RWPE2 (cell line): ENCODE data around the gene NPHP1.

Experiments
- ATAC-seq: fragments of 200-7000 bp; cut with Tn5 transposase; 3 replicates; pipeline ENCODE4 v1.9.1; 2021; ENCODE audit warnings: low read depth
- DNase-seq: peaks from one replicate; pipeline ENCODE4 v3.0.0-alpha.2; 2020; ENCODE audit warnings: low spot score
- H3K27ac ChIP-seq: fragments of 450-650 bp; 2 replicates; pipeline ENCODE4 v1.5.1; 2017; ENCODE audit warnings: mild to moderate bottlenecking; ENCODE audit not compliant: poor library complexity, severe bottlenecking
- H3K27me3 ChIP-seq: fragments of 250-450 bp; sonication (Bioruptor Pico); 2 replicates; pipeline ENCODE4 v1.5.1; 2021; ENCODE audit warnings: mild to moderate bottlenecking, moderate library complexity; ENCODE audit not compliant: insufficient read depth, poor library complexity, severe bottlenecking
- H3K36me3 ChIP-seq: fragments of 250-450 bp; sonication (Bioruptor Pico); 2 replicates; pipeline ENCODE4 v1.5.1; 2020; ENCODE audit warnings: low read depth, mild to moderate bottlenecking, moderate library complexity
- H3K4me1 ChIP-seq: fragments of 250-450 bp; sonication (Bioruptor Pico); 2 replicates; pipeline ENCODE4 v1.5.1; 2021; ENCODE audit warnings: mild to moderate bottlenecking, moderate library complexity; ENCODE audit not compliant: insufficient read depth, poor library complexity, severe bottlenecking
- H3K4me3 ChIP-seq: fragments of 250-450 bp; sonication (Bioruptor Pico); 2 replicates; pipeline ENCODE4 v1.5.1; 2021; ENCODE audit warnings: mild to moderate bottlenecking, moderate library complexity; ENCODE audit not compliant: severe bottlenecking
- H3K9me3 ChIP-seq: fragments of 250-450 bp; sonication (Bioruptor Pico); 2 replicates; pipeline ENCODE4 v1.5.1; 2021; ENCODE audit warnings: mild to moderate bottlenecking, moderate library complexity; ENCODE audit not compliant: severe bottlenecking
- CTCF ChIP-seq: fragments of 450-650 bp; IDR thresholded peaks from one replicate; pipeline ENCODE4 v1.5.1; 2017; ENCODE audit warnings: mild to moderate bottlenecking, moderate library complexity; ENCODE audit not compliant: poor library complexity, severe bottlenecking

Gene NPHP1

GRCh38 chr2:110126086-110126773, 78.6 kb downstream of the NPHP1 start:
- 0 out of 3 replicates have a peak, but pooled peaks have one; percentile 17 for ATAC-seq
- DNase-seq: no peak
- Histone ChIP-seq H3K4me3 (no peak overlapping the region), H3K4me1 (peaks cover 13% of the 10 kb centered on the region), H3K27ac (peak overlapping the region; percentile 21), H3K36me3 (no peaks in the 10 kb centered on the region), H3K9me3 (no peaks in the 10 kb centered on the region), H3K27me3 (no peaks in the 10 kb centered on the region)
- no peak for TF ChIP-seq CTCF

GRCh38 chr2:110124939-110125691, 79.7 kb downstream of the NPHP1 start:
- peaks cover 13% of the 10 kb centered on the region for H3K4me1 ChIP-seq
- no peak for DNase-seq

GRCh38 chr2:110124038-110124825, 80.6 kb downstream of the NPHP1 start:
- Histone ChIP-seq H3K36me3 (no peaks in the 10 kb centered on the region), H3K4me1 (peaks cover 13% of the 10 kb centered on the region), H3K9me3 (no peaks in the 10 kb centered on the region), H3K4me3 (no peak overlapping the region), H3K27ac (no peak overlapping the region), H3K27me3 (no peaks in the 10 kb centered on the region)
- no peak for ATAC-seq
- TF ChIP-seq CTCF: no peak
- DNase-seq: no peak

More at GRCh38 chr2:110124939-110125691, 79.7 kb downstream of the NPHP1 start:
- H3K27me3 ChIP-seq: no peaks in the 10 kb centered on the region
- H3K9me3 ChIP-seq: no peaks in the 10 kb centered on the region
- H3K36me3 ChIP-seq: no peaks in the 10 kb centered on the region
- ATAC-seq: peak; percentile 42; the same call in 1 of the 3 replicates
- no peak overlapping the region for H3K4me3 ChIP-seq
- H3K27ac ChIP-seq: peak overlapping the region; percentile 21
- no peak for TF ChIP-seq CTCF

- ATAC-seq (no peak), DNase-seq (no peak)
- Histone ChIP-seq H3K27ac (no peak overlapping the region), H3K36me3 (no peaks in the 10 kb centered on the region), H3K4me1 (peaks cover 13% of the 10 kb centered on the region), H3K9me3 (no peaks in the 10 kb centered on the region), H3K27me3 (no peaks in the 10 kb centered on the region), H3K4me3 (no peak overlapping the region)
- no peak for TF ChIP-seq CTCF
These were observed 83.2 kb downstream of the NPHP1 start for GRCh38 chr2:110121592-110121991.
